ENCODE data around the gene POLG2.

GRCh38 chr17:64441772-64442540 lies 54.9 kb downstream of the POLG2 start:
- TF ChIP-seq BHLHE40 (IDR thresholded peaks at IDR 0.05; ENCODE audit: borderline replicate concordance): no peak
- TF ChIP-seq TARDBP (IDR thresholded peaks at IDR 0.05): no peak
- no peak for TF ChIP-seq FOXA1 (IDR thresholded peaks at IDR 0.05)
- no peak for TF ChIP-seq PKNOX1 (IDR thresholded peaks at IDR 0.05)
- no peak for TF ChIP-seq SUZ12 (IDR thresholded peaks at IDR 0.05)
- no peak for TF ChIP-seq FOXM1 (IDR thresholded peaks at IDR 0.05; ENCODE audit: borderline replicate concordance)
- no peak for TF ChIP-seq L3MBTL2 (conservative IDR thresholded peaks at IDR 0.05)
- no peak for TF ChIP-seq ARNT (IDR thresholded peaks at IDR 0.05)
- no peak for TF ChIP-seq HDGF (IDR thresholded peaks at IDR 0.05; ENCODE audit: borderline replicate concordance)
- no peak for TF ChIP-seq FOXK2 (IDR thresholded peaks at IDR 0.05)
- no peak for TF ChIP-seq SP1 (IDR thresholded peaks at IDR 0.05)
- TF ChIP-seq ZNF384 (IDR thresholded peaks at IDR 0.05): no peak
- TF ChIP-seq ELF4 (IDR thresholded peaks at IDR 0.05): no peak
- no peak for TF ChIP-seq CTBP1 (IDR thresholded peaks at IDR 0.05; ENCODE audit: borderline replicate concordance)
